Body of pancreas (tissue), 4 donors: ENCODE measurements around the gene SLX4.

Experiments
- CTCF ChIP-seq, 7 experiments: fragments of 450-650 bp in 4 of 7; fragments of 200-600 bp in 3 of 7; sonication (generic) in 3 of 7; IDR thresholded peaks; one replicate each; pipeline ENCODE4 v1.5.1; 2016 to 2019; ENCODE audit warnings: antibody characterized with exemption in 7 of 7
- POLR2A ChIP-seq, 3 donors: fragments of 450-650 bp; IDR thresholded peaks; one replicate each; pipeline ENCODE4 v1.6.1; 2016; ENCODE audit warnings: antibody characterized with exemption in 3 of 3, mild to moderate bottlenecking in 2 of 3

- TF ChIP-seq CTCF (IDR thresholded peaks at IDR 0.05): no peak
- no peak for TF ChIP-seq POLR2A (IDR thresholded peaks at IDR 0.05)
Measured at GRCh38 chr16:3548859-3549258, 62.5 kb downstream of the SLX4 start.
